Testis (tissue), 3 donors: ENCODE results near the gene MBTD1. TPM values are rescaled to one million over a fixed set of nuclear protein-coding genes. Genes with fewer than 3 reads are reported as not detected.
"Not testable (repeated sequence)": the region's sequence is repeated elsewhere in the genome, so short reads cannot be mapped to it uniquely, and the experiment has no call there.

Experiments
- DNase-seq: peaks from one replicate; pipeline ENCODE4 v3.0.0-alpha.2; 2019
- H3K27ac ChIP-seq, 2 donors: fragments of 200-600 bp; sonication (generic); one replicate each; pipeline ENCODE4 v1.5.1; 2019
- H3K27me3 ChIP-seq: fragments of 200-600 bp; sonication (generic); one replicate; pipeline ENCODE4 v1.5.1; 2019
- H3K36me3 ChIP-seq: fragments of 200-600 bp; sonication (generic); one replicate; pipeline ENCODE4 v1.5.1; 2017; ENCODE audit warnings: low read depth; ENCODE audit errors: missing control alignments
- H3K4me1 ChIP-seq: fragments of 200-600 bp; sonication (generic); one replicate; pipeline ENCODE4 v1.5.1; 2019
- H3K4me3 ChIP-seq, 2 donors: fragments of 200-600 bp; sonication (generic); one replicate each; pipeline ENCODE4 v1.5.1; 2017 to 2019
- H3K9me3 ChIP-seq: fragments of 200-600 bp; sonication (generic); one replicate; pipeline ENCODE4 v1.5.1; 2017
- POLR2A ChIP-seq: fragments of 450-650 bp; IDR thresholded peaks from one replicate; pipeline ENCODE4 v1.6.1; 2017; ENCODE audit warnings: antibody characterized with exemption, mild to moderate bottlenecking, moderate library complexity
- WGBS, 2 donors: methylation state at CpG; one replicate each; pipeline ENCODE4 v1.1.5; 2018; 5-methylcytosine and 5-hydroxymethylcytosine counted together
- intact Hi-C: fragments of 100-400 bp; cut with DNase I; formaldehyde crosslinking; loops from one replicate; pipeline ENCODE4 v1.15.1; 2023; ENCODE audit warnings: low total_unique reads
- polyA plus RNA-seq: library from polyadenylated mRNA; stranded (reverse); fragments of 350-450 nt; fragmentation: Illumina TruSeq; extraction: RNeasy Lipid Tissue Mini Kit (QIAGEN cat#74804); gene quantifications from one replicate; pipeline ENCODE4 v1.2.3, GENCODE V29; 2014; ENCODE audit warnings: low read depth, low replicate concordance; ENCODE audit not compliant: insufficient read depth
- total RNA-seq, 2 donors: library from RNA; depleted of rRNA; stranded (reverse); fragments of >200 nt; gene quantifications; one replicate each; pipeline ENCODE4 v1.2.3, GENCODE V29; 2016
- TF ChIP-seq, protein P1 (sequence below), 3 experiments: fragments of 450-650 bp in 2 of 3; fragments of 200-600 bp in 1 of 3; sonication (generic) in 1 of 3; IDR thresholded peaks; one replicate each; pipeline ENCODE4 v1.5.1; 2016 to 2019; ENCODE audit warnings: antibody characterized with exemption in 3 of 3, mild to moderate bottlenecking in 2 of 3, moderate library complexity in 1 of 3

Gene MBTD1
- total and polyA plus RNA-seq, 3 donors from 2014 or later: 49.1 to 68.3 (median 55.2) TPM

DNA sequence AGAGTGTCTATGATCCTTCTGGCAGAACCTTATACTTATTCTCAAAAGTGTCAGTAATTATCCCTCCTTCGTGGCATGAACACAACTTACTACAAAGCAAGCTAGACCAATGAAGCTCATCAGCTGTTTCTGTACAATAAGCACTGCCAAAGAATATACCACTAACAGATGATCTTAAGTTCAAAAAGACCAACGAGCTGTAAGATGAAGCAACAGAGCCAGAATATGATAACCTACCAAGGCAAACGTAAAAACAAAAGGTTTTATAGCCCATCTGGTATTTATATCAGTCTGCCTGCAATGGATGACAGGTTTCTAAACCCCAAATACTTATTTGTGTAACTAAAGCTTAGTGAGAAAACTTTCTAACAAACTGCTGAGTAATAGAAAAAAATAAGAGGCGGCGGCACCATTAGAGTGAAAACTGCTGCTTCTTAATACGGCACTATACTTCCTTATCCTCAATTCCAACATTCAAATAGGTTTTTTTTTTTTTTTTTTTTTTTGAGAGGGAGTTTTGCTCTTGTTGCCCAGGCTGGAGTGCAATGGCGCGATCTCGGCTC lies 71.5 kb downstream of the MBTD1 start:
- no peak for DNase-seq
- no peaks in the 10 kb centered on the region for H3K36me3 ChIP-seq
- H3K27me3 ChIP-seq: no peaks in the 10 kb centered on the region
- WGBS, 2 donors: 83 to 84% methylated on average over 9 of the region's 9 CpGs
- H3K4me3 ChIP-seq: no peak overlapping the region
- H3K4me1 ChIP-seq: no peaks in the 10 kb centered on the region
- no peak for TF ChIP-seq POLR2A
- TF ChIP-seq, protein P1, sequence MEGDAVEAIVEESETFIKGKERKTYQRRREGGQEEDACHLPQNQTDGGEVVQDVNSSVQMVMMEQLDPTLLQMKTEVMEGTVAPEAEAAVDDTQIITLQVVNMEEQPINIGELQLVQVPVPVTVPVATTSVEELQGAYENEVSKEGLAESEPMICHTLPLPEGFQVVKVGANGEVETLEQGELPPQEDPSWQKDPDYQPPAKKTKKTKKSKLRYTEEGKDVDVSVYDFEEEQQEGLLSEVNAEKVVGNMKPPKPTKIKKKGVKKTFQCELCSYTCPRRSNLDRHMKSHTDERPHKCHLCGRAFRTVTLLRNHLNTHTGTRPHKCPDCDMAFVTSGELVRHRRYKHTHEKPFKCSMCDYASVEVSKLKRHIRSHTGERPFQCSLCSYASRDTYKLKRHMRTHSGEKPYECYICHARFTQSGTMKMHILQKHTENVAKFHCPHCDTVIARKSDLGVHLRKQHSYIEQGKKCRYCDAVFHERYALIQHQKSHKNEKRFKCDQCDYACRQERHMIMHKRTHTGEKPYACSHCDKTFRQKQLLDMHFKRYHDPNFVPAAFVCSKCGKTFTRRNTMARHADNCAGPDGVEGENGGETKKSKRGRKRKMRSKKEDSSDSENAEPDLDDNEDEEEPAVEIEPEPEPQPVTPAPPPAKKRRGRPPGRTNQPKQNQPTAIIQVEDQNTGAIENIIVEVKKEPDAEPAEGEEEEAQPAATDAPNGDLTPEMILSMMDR (IDR thresholded peaks at IDR 0.05): no peak
- intact Hi-C loops: no loop called here
- H3K27ac ChIP-seq: no peak overlapping the region
- H3K9me3 ChIP-seq: no peaks in the 10 kb centered on the region

DNA sequence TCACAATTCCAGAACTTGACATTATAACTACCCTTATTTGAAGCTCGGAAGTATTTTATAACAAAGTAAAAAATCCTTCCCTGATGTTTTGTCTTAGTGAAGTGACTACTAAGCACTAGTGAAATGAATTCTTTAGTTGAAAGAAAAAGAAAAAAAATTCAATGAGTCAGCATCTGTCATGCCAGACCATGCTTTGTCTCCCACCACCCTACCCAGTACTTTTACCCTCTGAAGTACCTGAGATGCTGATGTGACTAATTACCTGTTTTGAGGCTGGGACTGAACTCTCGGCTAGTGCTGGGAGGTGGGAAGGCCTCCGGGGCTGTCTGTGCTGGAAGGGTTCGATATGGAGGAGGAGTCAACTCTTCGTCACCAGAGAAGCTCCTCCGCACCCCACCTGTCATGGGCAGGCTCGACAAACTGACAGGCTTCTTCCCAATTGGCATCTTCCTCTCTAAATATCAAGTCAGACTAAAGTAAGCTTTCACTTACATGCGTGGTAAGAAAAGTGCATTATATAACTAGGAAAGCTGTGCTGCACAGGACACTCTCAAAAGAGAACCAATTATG lies 74.0 kb downstream of the MBTD1 start:
- Histone ChIP-seq H3K36me3 (no peaks in the 10 kb centered on the region), H3K9me3 (no peaks in the 10 kb centered on the region), H3K4me3 (no peak overlapping the region), H3K4me1 (no peaks in the 10 kb centered on the region), H3K27ac (no peak overlapping the region), H3K27me3 (no peaks in the 10 kb centered on the region)
- TF ChIP-seq POLR2A: no peak
- TF ChIP-seq, protein P1 (IDR thresholded peaks at IDR 0.05): no peak
- intact Hi-C loops: no loop called here
- no peak for DNase-seq
- WGBS, 2 donors: 90 to 92% methylated on average over 8 of the region's 8 CpGs

GRCh38 chr17:51184124-51184523 lies 75.7 kb downstream of the MBTD1 start:
- no peak for DNase-seq
- intact Hi-C loops: no loop called here
- no peak for TF ChIP-seq POLR2A
- TF ChIP-seq, protein P1 (IDR thresholded peaks at IDR 0.05): no peak
- no peaks in the 10 kb centered on the region for H3K4me1 ChIP-seq
- 70 to 71% methylated on average over 1 of the region's 1 CpG for WGBS, 2 donors
- H3K27me3 ChIP-seq: no peaks in the 10 kb centered on the region
- no peaks in the 10 kb centered on the region for H3K9me3 ChIP-seq
- H3K27ac ChIP-seq: no peak overlapping the region
- no peak overlapping the region for H3K4me3 ChIP-seq
- no peaks in the 10 kb centered on the region for H3K36me3 ChIP-seq

DNA sequence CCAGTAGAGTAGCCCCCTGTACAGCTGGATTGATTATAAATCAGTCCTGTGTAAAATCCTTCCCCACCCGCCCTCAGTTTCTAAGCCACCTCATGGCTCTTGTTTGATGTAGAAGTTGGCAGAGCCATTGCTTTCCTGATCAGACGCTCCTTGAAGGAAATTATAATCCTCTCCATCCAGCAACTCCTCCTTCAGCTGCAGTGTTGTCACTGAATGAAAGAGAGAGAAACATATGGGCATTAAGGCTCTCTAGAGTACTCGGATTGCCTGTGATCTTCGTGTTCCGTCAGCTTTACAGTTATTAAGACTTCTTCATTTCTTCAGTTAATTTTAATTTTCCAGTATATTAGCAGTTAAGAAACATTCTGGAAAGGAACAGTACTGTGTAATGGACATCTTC lies 79.4 kb downstream of the MBTD1 start:
- no peaks in the 10 kb centered on the region for H3K36me3 ChIP-seq
- intact Hi-C loops: no loop called here
- no peak for DNase-seq

GRCh38 chr17:51172030-51172429 lies 87.8 kb downstream of the MBTD1 start:
- H3K36me3 ChIP-seq, intact Hi-C loops, H3K4me3 ChIP-seq, DNase-seq, H3K27me3 ChIP-seq, H3K27ac ChIP-seq, H3K4me1 ChIP-seq, H3K9me3 ChIP-seq: not testable (repeated sequence)
- 85 to 94% methylated on average over 9 of the region's 9 CpGs for WGBS, 2 donors

More for the DNA sequence above, 79.4 kb downstream of the MBTD1 start:
- Histone ChIP-seq H3K9me3 (no peaks in the 10 kb centered on the region), H3K27me3 (no peaks in the 10 kb centered on the region), H3K4me3 (no peak overlapping the region), H3K4me1 (no peaks in the 10 kb centered on the region), H3K27ac (no peak overlapping the region)
- TF ChIP-seq, protein P1 (IDR thresholded peaks at IDR 0.05): no peak
- no peak for TF ChIP-seq POLR2A
- 77 to 79% methylated on average over 5 of the region's 5 CpGs for WGBS, 2 donors
